NCI-H1436 treated with DMSO at 0.1 percent for 48 hours (cell line): ENCODE results near the gene GDAP1L1.
"Not testable (repeated sequence)": the region's sequence is repeated elsewhere in the genome, so short reads cannot be mapped to it uniquely, and the experiment has no call there.

Source experiments
- DNase-seq: peaks from one replicate; lab custom pipeline; 2025; lab: John Stamatoyannopoulos, UW

GDAP1L1 gene

DNA sequence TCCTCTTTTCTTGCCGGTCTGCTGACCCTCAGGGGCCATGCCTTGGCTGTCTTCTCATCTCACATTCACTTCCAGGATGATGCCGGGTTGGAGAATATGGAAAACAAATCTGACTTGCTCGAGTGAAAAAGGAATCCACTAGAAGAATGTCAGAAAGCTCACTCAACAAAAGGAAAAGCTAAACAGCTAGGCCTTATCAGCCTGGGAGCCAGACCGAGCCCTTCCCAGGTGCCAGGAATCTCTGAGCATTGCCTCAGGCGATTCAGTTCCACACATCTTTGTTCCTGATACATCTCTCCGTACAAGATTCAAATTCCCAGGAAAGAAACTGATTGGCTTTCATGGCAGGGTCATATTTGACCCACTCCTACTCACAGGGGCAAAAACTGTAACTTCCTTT, 27.3 kb upstream of the GDAP1L1 start:
- DNase-seq: no peak

DNA sequence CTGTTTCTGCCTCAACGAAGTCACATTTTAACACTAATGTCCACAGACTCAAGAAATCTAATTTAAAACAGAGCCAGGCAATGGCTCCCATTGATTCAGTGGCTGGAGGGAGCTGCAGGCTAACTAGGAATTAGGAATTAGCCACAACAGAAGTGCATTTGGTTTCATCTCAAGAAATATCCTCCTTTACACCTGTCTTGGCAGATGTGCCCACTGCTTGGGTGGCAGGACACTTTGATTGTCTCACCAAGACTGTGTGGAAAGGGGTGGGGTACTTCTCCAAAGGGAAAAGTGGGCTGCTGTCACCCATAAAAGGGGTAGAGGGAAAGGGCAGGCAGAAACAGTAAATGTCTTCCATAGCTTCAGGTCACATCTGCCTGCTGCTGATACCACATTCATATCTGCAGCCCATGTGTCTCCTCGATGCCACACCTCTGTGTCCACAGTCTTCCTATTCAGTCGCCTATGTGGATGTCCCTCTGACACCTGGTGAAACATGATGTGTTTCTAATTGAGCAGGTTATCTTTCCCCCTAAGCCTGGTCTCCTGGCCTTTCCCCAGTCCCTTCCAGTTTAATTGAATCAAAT, 25.6 kb upstream of the GDAP1L1 start:
- DNase-seq: no peak

DNA sequence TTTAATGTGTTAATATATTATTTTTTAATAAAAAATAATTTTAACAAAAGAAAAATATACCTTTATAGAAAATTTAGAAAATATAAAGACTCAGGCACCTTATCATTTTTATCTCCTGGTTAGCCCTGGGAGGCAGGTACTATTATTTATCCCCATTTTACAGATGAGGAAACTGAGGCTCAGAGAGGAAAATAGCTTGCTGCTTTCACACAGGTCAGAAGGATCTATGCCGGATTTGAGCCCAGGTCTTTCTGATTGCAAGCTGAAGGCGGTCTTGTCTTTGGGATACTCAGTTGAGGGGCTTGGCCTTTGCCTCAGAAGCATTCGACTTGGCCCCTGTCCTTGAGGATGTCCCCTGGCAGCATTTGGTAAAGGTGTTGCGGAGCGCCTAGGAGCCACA, 25.1 kb upstream of the GDAP1L1 start:
- DNase-seq: no peak

DNA sequence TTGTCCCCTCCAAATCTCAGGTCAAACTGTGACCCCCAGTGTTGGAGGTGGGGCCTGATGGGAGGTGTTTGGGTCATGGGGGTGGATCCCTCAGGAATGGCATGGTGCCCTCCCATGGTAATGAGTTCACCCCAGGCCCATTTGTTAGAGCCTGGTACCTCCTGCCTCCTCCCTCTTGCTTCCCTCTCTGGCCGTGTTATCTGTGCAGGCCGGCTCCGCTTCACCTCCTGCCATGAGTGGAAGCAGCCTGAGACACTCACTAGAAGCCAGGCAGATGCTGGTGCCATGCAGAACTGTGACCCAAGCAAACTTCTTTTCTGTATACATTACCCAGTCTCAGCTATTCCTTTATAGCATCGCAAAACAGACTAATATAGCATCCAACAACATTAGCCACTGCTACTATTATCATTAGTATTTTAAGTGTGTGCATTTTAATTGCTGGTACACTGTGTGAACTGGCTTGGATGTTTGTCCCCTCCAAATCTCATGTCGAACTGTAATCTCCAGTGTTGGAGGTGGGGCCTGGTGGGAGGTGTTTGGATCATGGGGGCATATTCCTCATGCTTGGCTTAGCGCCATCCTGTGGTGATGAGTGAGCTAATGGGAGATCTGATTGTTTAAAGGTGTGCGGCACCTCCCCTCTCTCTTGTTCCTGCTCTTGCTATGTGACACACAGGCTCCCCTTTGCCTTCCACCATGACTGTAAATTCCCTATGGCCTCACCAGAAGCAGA, 24.3 kb upstream of the GDAP1L1 start:
- DNase-seq: no peak

DNA sequence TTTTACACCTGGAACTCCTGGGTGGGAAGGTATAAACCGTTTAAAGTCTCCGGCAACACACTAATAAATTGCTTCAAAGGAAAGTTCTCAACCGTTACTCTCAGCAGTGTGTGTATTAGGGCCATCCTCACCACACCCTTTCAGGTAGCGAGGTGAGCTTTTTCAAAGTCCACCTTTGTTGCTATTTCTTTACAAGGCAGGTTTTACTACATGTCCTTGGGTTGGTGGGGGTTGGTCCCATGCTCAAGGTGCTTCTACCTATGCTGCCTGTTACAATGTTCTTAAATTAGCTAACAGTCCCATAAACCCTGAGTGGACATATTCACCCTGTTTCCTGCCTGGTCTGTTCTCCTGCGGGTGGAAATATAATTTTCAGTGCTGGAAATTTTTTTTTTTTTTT, 23.4 kb upstream of the GDAP1L1 start:
- DNase-seq: no peak

DNA sequence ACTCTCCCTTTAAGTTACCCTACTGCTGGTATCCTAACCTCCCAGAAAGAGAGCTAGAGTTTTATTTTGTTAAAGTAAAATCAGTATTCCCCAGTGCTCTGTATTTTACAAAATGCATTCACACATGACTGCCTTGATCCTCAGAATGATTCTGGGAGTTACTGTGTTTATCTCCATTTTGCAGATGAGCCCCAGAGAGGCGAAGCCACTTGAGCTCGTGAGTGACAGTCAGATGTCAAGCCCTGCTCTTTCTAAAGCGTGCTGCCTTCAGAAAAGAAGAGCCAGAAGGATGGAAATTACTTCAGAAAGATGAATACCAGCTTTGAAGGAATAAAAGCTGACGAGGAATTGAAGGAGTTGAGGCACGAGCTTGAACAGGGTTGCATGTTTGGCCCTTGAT, 22.5 kb upstream of the GDAP1L1 start:
- no peak for DNase-seq

DNA sequence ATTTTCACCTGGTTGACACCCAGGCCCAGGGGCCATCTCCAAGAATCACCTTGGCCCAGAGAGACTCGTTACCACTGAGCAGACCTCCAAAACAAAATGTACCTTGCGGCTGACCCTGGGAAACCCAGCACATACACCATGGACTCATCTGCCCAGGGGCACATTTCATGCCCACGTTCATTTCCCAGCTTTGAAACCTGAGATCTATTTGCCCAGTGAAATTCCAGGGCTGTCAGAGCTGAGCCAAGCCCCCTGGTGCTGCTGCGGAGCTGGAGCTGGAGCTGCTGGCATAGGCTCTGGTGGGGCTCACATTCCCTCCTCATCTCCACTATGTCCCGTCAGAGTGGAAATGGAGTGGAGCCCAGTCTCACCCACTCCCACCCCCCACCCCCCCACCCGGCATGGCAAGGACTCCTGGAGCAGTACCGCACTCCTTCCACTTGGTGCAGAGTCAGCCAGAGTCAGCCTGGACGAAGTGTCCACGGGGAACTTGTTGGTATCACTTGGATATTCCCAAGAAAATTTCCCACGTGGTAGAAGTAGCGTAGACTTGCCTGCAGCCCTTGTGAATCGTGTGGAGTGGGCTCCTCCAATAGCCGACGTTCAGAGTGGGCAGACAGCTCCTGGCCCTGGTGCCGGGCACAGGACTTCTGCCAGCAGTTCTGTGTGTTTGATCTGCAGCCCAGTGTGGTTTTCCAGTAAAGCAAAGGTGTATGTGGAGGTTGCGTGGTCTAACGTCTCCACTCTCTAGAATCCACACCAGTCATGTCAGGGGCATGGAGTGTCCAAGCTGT, 18.4 kb upstream of the GDAP1L1 start:
- DNase-seq: no peak

DNA sequence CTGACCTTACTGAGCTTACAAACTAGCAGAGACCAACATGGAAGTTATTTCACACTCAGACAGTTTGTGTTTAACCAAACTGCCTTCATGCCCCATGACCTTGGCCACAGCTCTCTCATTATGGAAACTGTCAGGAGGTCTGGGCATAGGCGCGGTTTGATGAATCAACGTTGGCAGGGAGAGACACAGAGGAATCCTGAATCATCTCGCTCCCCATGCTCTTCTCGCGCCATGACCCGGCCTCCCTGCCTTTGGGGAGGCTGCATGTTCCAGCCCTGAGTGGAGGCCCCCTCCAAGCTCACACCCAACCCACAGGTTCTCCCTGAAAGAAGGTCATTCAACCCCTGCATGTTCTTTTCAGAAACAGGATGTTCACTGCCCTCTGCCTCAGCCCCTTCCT, 15.9 kb upstream of the GDAP1L1 start:
- no peak for DNase-seq

DNA sequence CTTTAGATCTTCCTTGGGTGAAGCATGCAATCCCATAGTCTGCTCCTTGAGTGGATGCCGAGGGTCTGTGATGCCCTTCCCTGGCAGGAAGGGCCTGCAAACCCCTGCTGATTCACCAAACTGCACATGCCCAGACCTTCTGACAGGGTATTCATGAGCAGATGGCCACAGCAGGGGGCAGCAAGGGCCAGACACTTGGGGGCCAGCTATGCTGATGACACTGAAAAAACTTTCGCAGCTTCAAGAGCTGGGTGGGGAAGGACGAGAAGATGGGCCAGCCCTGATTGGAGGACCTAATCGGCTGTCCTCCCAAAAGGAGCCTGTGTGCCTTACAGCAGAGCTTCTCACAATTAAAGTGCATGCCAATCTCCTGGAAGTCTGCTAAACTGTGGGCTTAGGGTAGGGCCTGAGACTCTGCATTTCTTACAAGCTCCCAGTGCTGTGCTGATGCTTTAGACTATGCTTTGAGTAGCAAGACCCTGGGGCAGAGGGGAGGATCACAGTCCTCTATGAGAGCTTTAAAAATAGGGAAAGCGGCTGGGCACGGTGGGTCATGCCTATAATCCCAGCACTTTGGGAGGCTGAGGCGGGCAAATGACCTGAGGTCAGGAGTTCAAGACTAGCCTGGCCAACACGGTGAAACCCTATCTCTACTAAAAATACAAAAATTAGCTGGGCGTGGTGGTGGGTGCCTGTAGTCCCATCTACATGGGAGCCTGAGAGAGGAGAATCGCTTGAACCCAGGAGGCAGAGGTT, 15.2 kb upstream of the GDAP1L1 start:
- DNase-seq: no peak

DNA sequence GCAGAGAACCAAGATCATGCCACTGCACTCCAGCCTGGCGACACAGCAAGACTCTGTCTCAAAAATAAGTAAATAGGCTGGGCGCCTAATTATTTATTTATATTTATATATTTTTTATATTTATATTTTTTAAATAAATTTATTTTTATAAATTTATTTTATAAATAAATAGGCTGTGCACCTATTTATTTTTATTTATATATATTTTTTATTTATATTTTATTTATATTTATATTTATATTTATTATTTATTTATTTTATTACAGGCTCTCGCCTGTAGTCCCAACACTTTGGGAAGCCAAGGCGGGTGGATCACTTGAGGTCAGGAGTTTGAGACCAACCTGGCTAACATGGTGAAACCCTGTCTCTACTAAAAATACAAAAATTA, 14.6 kb upstream of the GDAP1L1 start:
- not testable (repeated sequence) for DNase-seq

DNA sequence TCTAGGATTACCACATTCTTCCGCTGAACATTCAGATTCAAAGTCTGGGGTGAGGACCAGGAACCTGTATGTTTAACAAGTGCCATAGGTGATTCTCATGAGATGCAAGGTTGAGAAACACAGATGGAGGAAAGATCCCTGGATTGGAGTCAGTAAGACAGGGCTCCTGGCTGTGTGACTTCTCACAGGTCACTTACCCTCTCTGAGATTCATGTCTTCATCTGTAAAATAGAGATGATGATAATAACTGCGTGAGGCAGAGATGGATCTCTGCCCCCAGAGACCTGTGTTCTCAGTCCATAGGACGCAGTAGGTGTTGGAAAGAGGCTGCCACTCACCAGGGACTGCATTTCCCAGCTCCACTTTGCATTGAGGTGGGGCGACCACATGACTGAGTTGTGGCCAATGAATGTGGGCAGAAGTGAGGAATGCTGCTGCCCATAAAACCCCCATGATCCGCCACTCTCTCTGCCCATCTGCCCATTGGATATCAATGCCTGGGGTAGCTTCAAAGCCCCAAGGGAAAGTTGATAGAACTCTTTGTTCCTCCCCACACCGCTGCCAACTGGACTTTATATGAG, 13.6 kb upstream of the GDAP1L1 start:
- DNase-seq: no peak

DNA sequence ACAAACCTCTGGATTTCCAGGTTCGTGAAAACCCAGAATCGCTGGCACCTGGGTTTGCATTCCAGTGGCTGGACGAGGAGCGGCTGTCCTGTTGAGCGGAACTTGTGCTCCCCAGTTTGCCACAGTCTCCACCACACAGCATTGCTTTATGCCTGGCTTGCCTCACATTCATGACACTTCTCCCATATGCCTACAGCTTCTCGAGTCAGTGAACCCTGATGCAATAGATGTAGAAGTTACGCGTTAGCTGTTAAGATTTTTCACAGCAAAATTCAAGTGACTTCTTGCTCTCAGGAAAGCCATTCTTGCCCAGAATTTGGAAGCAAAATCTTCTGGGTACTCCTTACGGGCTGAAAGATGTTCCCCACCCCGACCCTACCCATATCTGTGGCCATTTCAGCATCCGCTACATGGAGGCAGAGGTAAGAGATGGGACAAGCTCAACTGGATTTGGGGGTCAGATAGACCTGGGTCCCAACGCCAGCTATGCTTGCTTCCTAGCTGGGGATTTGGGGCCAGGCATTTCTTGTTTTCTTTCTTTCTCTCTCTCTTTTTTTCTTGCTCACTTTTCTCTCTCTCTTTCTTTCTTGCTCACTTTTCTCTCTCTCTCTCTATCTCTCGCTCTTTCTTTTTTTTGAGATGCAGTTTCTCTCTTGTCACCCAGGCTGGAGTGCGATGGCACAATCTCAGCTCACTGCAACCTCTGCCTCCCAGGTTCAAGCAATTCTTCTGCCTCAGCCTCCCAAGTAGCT, 12.4 kb upstream of the GDAP1L1 start:
- DNase-seq: no peak

DNA sequence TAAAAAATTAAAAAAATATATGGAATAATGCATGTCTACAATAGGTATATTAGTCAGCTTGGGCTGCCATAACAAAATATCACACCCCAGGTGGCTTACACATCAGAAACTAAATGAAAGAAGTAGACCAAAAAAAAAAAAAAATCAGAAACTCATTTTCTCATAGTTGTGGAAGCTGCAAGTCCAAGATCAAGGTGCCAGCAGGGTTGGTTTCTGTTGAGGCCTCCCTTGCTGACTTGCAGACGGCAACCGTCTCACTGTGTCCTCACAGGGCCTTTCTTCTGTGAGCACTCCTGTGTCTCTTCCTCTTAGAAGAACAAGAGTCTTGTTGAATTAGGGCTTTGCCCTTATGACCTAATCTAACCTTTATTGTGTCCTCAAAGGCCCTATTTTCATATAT, 11.4 kb upstream of the GDAP1L1 start:
- no peak for DNase-seq

DNA sequence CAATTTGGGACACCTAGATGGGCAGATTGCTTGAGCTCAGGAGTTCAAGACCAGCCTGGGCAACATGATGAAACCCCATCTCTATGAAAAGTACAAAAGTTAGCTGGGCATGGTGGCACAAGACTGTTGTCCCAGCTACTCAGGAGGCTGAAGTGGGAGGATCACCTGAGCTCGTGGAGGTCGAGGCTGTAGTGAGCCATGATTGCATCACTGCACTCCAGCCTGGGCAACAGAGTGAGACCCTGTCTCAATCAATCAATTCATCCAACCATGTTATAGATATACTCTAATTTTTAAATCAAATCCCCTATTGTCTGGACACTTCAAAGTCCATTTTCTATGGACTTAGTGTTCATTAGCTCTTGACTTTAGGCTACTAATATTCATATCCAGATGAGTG, 10.3 kb upstream of the GDAP1L1 start:
- DNase-seq: not testable (repeated sequence)

DNA sequence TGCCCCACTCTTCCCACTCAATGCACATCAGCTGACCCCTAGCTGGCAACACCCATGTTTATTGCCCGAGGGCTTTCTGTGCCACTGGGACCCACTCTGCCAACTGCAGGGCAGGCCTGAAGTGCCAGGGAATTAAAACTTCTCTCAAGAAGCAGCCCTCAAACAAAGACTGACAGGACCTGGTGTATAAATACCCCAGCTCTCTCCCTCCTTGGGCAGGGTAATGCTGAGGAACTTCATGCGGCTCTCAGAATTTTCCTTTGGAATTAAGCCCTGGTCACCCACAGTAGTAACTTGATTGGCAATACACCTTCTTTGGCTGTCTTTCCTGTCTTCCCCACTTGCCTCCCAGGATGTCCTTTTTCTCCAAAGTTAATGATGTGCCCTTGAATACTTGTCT, 5.3 kb upstream of the GDAP1L1 start:
- DNase-seq: no peak

DNA sequence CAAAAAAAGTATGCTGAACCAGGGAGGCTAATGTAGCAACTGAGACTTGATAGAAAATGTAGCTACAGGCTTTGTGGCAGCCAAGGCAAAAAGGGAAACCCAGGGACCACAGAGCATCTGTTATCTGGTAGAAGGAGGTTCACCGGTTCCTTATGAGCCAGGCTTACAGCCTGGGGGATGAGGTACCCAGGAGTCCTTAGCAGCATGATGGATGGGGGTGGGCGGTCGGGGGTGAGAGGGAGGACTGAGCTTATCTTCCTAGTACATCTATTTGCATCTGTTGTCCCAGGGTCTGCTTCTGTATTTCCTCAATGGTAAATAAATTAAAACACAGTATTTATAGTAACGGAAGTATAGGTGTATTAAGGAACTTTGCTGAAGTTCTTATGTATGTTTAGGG, 1.1 kb upstream of the GDAP1L1 start:
- DNase-seq: no peak

DNA sequence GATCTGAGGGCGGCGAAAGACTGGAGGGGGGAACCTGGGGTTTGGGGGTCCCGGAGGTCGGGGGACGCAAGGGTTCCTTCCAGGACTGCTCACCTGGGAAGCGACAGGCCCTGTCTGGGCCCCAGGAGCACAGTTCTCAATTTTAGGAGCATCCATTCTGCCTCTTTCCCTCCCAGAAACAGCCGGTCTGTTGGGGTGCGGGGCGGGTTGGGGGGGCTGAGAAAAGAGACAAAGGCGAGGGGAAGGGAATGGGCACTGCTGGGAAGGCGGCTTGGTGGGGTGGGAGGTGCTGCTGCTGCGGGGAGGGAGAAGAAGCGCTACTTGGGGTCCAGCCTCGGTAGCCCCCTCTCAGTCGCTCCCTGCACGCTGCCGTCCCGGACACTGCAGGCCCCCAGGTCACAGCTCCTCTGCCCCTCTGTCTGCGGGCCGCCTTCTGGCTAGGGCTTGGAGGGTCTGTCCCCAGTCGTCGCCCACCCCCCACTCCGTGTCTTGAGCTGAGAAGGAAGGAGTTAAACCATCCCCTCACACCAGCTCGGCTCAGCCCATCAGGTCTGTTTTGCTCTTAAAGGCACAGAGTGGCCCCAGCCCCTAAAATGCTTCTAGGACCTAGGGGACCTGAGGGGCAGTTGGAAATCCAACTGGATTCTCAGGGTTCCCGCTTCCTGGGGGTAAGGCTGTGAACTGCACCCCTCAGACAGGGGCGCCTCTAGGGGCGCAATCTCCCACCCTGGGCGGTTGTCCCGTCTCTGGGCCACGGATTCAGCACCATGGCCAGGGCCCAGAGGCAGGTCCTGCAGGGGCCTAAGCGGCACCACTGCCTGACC, 690 bp downstream of the GDAP1L1 start:
- no peak for DNase-seq

DNA sequence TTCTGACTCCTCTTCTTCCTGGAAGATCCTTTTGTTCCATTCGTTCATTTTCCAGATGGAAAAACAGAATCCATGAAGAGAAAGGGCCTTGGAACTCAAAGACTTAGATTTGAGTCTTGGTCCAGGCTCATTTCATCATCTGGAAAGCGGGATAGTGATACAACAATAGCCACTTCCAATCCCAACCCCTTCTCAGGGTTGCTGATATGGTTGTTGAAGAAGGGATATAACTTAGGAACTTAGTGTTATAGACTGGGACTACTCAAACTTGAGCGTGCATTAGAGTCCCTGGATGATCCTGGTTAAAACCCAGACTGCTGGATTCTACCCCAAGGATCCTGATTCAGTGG, 1.3 kb downstream of the GDAP1L1 start:
- DNase-seq: no peak

DNA sequence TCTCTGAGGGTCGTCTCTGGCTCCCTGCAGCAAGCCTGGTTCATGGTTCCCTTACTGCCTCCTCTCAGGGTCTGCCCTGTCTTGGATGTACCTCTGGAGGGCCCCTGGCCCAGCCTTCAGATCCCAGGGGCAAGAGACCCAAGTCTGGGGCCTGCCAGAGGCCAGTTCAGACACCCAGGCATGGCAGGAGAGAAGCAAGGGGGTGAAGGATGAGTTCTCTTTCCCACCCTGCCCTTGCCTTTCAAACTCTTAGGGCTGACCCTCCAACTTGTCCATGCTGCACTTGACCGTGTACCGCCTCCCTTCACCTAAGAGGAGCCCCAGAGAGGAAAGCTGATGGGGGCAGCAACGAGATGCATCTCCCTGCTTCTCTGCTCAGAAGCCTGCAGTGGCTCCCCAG, 4.2 kb downstream of the GDAP1L1 start:
- no peak for DNase-seq

DNA sequence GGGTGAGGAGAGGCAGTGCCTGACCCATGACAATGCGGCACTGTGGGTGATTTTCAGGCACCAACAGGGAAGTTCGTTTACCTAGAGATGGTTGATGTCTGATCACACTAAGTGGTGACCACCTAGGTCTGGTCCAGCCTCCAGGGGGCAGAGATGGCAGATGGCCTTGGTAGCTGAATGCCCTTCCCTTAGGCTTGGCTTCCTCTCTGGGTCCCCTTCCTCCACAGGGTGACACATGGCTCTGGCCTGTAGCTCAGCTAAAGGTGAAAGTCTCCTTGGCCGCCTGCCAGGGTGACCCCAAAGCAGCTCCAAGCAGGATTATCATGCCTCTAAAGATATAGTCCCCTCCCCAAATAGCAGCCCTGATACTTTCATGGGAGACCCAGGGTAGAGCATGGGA, 6.4 kb downstream of the GDAP1L1 start:
- no peak for DNase-seq

DNA sequence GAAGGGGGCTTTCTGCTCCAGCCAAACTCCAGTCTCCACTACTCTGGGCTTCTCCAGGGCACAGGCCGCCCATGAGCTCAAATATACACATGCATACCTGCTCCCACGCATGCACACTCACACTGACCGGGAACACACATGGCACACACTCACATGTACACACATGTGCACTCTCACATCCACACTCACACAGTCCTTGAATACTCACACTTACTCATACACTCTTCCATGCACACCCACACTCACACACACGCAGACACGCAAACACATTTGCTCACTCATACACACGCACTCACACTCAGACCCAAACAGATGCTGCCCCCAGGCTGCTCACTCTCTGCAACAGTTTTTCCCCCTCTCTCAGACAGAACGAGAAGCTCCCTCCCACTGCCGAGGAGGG, 7.0 kb downstream of the GDAP1L1 start:
- DNase-seq: no peak
